Colonic mucosa (tissue), 4 donors: ENCODE results near the gene CLEC2A. TPM values are rescaled to one million over a fixed set of nuclear protein-coding genes. Genes with fewer than 3 reads are reported as not detected.
"Not testable (repeated sequence)": the region's sequence is repeated elsewhere in the genome, so short reads cannot be mapped to it uniquely, and the experiment has no call there.

Experiments used
- DNase-seq: peaks from one replicate; pipeline ENCODE4 v3.0.0-alpha.2; 2020
- H3K27ac ChIP-seq: fragments of 200-600 bp; one replicate; pipeline ENCODE4 v1.8.0; 2021
- H3K27me3 ChIP-seq: fragments of 200-600 bp; one replicate; pipeline ENCODE4 v1.8.0; 2021
- H3K36me3 ChIP-seq: fragments of 200-600 bp; one replicate; pipeline ENCODE4 v1.8.0; 2021
- H3K4me1 ChIP-seq: fragments of 200-600 bp; one replicate; pipeline ENCODE4 v1.8.0; 2021; ENCODE audit warnings: mild to moderate bottlenecking
- H3K4me3 ChIP-seq: fragments of 200-600 bp; one replicate; pipeline ENCODE4 v1.8.0; 2021
- H3K9ac ChIP-seq, 2 donors: one replicate each; pipeline ENCODE4 v1.7.0; 2013; ENCODE audit warnings: control low read depth in 2 of 2, low read depth in 2 of 2, low read length in 2 of 2
- H3K9me3 ChIP-seq: fragments of 200-600 bp; one replicate; pipeline ENCODE4 v1.8.0; 2021
- intact Hi-C: fragments of 100-400 bp; cut with DNase I; formaldehyde crosslinking; loops from one replicate; pipeline ENCODE4 v1.14.1; 2022
- total RNA-seq, 2 donors: library from RNA; stranded (reverse); fragmentation: NEBNext Ultra II Directional in 1 of 2; extraction: Animal tissue kit (Norgen Biotek cat#: 25700) in 1 of 2; gene quantifications; one replicate each; pipeline ENCODE4 v1.2.1, GENCODE V29; 2021
- TF ChIP-seq, protein P1 (sequence below): fragments of 200-600 bp; IDR thresholded peaks from one replicate; pipeline ENCODE4 v1.8.0; 2022; ENCODE audit warnings: antibody characterized with exemption, mild to moderate bottlenecking
- donor health status: healthy.
- donor health status: DM: no; HTN: no; CAD: no.
- donor health status: DM: no; HTN: no; CAD: no.

Gene CLEC2A
- total RNA-seq, 2 donors from 2014 or later = not detected

DNA sequence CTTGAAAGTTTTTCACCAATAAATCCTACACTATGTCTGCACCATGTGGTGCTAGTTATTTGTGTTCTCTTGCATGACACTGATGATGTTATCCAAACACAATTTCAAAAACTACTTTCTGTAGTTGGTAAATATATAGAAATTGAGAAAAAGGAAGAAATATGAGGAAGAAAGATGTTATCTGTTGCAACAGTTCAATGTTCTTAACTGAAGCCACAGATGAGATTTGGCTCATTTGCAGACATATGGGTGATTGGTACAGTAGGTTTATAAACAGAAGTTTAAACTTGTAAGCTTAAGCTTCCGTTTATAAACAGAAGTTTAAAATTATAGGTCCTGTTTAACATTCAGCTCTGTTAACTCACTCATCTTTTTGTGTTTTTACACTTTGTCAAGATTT, 39.0 kb upstream of the CLEC2A start, which contains the start of gene CLEC12A:
Gene CLEC12A (plus strand): TSS at position 229 of the 400 bp plus-strand sequence. CDS start 188 bp downstream, outside the sequence.
- Histone ChIP-seq H3K27ac (no peak within 1 kb of the TSS), H3K4me3 (no peak within 1 kb of the TSS), H3K9me3 (no peaks in the 10 kb centered on the region), H3K9ac (no peak within 1 kb of the TSS), H3K27me3 (no peaks in the 10 kb centered on the region), H3K4me1 (no peaks in the 10 kb centered on the region), H3K36me3 (no peaks in the 10 kb centered on the region)
- TF ChIP-seq, protein P1, sequence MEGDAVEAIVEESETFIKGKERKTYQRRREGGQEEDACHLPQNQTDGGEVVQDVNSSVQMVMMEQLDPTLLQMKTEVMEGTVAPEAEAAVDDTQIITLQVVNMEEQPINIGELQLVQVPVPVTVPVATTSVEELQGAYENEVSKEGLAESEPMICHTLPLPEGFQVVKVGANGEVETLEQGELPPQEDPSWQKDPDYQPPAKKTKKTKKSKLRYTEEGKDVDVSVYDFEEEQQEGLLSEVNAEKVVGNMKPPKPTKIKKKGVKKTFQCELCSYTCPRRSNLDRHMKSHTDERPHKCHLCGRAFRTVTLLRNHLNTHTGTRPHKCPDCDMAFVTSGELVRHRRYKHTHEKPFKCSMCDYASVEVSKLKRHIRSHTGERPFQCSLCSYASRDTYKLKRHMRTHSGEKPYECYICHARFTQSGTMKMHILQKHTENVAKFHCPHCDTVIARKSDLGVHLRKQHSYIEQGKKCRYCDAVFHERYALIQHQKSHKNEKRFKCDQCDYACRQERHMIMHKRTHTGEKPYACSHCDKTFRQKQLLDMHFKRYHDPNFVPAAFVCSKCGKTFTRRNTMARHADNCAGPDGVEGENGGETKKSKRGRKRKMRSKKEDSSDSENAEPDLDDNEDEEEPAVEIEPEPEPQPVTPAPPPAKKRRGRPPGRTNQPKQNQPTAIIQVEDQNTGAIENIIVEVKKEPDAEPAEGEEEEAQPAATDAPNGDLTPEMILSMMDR = no peak
- DNase-seq = no peak
- intact Hi-C loops = no loop called here

DNA sequence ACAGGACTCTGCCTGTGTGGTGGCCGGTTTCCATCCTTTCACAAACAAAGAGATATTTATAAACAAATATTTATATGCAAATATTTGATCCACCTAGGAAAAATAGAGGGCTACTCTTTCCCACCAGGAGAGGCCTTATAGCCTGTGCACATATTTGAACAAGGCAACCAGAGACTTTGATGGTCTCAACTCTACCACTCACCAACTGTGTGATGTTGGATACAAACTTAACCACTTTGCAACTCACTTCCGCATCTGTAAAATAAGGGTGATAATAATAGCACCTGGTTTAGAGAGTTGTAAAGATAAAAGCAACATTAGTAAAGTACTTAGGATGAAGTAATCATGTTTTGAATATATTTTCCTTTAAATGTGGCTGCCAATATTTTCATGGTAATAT, 37.5 kb upstream of the CLEC2A start:
- no peak for DNase-seq
- no peaks in the 10 kb centered on the region for H3K27me3 ChIP-seq
- H3K4me1 ChIP-seq = no peaks in the 10 kb centered on the region
- no peak overlapping the region for H3K27ac ChIP-seq
- intact Hi-C loops = no loop called here
- no peak overlapping the region for H3K9ac ChIP-seq
- H3K36me3 ChIP-seq = no peaks in the 10 kb centered on the region
- no peak overlapping the region for H3K4me3 ChIP-seq
- no peaks in the 10 kb centered on the region for H3K9me3 ChIP-seq
- TF ChIP-seq, protein P1 = no peak

DNA sequence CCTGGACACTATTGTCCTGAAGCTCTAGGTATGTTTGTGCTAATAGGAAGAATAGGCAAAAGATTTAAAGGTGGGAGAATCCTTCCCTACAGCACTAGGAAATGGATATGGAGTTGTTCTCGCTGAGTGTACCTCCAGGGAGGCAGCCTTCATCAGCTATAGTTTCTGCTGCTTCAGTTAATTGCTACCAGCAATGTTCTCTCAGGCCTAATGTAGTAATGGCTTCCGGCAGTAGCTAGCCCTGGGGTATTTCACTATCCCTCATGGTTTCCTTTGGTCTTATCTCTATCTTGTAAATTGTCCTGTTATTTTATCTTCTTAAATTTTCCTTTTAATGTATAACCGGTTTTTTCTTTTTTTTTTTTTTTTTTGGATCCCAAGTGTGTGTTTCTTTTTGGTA, 29.7 kb upstream of the CLEC2A start:
- no peak for DNase-seq
- H3K9me3 ChIP-seq = no peaks in the 10 kb centered on the region
- no peak overlapping the region for H3K4me3 ChIP-seq
- TF ChIP-seq, protein P1 = no peak
- no peaks in the 10 kb centered on the region for H3K36me3 ChIP-seq
- H3K27me3 ChIP-seq = no peaks in the 10 kb centered on the region
- H3K4me1 ChIP-seq = no peaks in the 10 kb centered on the region
- intact Hi-C loops = no loop called here
- H3K9ac ChIP-seq = no peak overlapping the region
- no peak overlapping the region for H3K27ac ChIP-seq

DNA sequence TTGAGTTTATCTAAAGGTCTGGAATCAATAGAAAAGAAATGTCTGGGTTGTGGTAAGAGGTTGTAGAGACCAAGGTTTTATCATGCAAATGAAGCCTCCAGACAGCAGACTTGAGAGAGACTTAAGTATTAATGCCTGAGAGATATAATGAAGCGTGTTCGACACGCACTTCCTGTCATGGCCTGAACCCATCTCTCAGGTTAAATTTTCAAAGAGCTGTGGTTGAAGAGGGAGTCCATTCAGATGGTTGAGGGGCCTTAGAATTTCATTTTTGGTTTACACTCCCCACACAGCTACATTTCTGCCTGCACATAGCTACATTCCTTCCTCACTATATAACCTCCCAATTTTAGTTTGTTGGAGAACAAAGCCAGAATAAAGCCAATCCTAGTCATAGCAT, 28.9 kb upstream of the CLEC2A start:
- intact Hi-C loops = no loop called here
- Histone ChIP-seq H3K4me3 (no peak overlapping the region), H3K4me1 (no peaks in the 10 kb centered on the region), H3K9ac (no peak overlapping the region), H3K36me3 (no peaks in the 10 kb centered on the region), H3K27ac (no peak overlapping the region), H3K9me3 (no peaks in the 10 kb centered on the region), H3K27me3 (no peaks in the 10 kb centered on the region)
- TF ChIP-seq, protein P1 = no peak
- DNase-seq = no peak

DNA sequence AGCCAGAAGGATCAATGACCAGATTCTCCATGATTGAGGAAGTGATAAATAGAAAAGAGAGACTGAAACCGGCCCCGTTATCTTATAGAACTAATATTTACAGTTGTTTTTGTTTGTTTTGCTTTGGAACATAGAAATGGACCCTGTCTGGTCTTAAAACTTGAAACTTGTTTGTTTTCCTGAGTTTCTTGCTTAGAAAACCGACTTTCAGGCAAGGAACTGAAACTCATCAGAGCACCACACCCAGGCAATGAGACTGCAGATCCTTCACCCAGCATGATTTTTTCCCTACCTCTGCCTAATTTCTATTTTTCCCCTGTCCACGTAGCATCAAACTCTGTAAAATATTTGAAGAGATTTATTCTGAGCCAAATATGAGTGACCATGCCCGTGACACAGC, 28.4 kb upstream of the CLEC2A start:
- H3K9me3 ChIP-seq = no peaks in the 10 kb centered on the region
- H3K9ac ChIP-seq = no peak overlapping the region
- TF ChIP-seq, protein P1 = no peak
- H3K4me3 ChIP-seq = no peak overlapping the region
- no peaks in the 10 kb centered on the region for H3K4me1 ChIP-seq
- no peaks in the 10 kb centered on the region for H3K27me3 ChIP-seq
- H3K27ac ChIP-seq = no peak overlapping the region
- intact Hi-C loops = no loop called here
- no peak for DNase-seq
- no peaks in the 10 kb centered on the region for H3K36me3 ChIP-seq

DNA sequence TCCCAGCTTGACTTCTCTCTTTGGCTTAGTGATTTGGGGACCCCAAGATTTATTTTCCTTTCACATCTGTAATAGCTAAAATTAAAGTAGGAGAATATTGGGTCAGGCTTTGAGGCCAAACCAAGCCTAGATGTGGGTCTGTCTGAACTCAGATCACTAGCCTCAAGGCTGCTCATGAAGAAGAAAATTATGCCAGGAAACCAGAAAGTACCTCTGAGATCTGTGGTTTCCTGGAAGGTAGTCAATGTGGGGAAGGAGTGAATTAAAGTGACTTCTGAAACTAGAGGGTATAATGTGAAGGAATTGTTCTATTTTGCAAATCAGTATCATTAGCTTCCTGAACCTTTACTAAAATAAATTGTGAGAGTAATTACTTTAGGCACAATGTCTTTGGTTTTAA, 25.7 kb upstream of the CLEC2A start:
- Histone ChIP-seq H3K9ac (no peak overlapping the region), H3K4me1 (no peaks in the 10 kb centered on the region), H3K27ac (no peak overlapping the region), H3K36me3 (no peaks in the 10 kb centered on the region), H3K27me3 (no peaks in the 10 kb centered on the region), H3K9me3 (no peaks in the 10 kb centered on the region), H3K4me3 (no peak overlapping the region)
- TF ChIP-seq, protein P1 = no peak
- intact Hi-C loops = no loop called here
- DNase-seq = no peak

DNA sequence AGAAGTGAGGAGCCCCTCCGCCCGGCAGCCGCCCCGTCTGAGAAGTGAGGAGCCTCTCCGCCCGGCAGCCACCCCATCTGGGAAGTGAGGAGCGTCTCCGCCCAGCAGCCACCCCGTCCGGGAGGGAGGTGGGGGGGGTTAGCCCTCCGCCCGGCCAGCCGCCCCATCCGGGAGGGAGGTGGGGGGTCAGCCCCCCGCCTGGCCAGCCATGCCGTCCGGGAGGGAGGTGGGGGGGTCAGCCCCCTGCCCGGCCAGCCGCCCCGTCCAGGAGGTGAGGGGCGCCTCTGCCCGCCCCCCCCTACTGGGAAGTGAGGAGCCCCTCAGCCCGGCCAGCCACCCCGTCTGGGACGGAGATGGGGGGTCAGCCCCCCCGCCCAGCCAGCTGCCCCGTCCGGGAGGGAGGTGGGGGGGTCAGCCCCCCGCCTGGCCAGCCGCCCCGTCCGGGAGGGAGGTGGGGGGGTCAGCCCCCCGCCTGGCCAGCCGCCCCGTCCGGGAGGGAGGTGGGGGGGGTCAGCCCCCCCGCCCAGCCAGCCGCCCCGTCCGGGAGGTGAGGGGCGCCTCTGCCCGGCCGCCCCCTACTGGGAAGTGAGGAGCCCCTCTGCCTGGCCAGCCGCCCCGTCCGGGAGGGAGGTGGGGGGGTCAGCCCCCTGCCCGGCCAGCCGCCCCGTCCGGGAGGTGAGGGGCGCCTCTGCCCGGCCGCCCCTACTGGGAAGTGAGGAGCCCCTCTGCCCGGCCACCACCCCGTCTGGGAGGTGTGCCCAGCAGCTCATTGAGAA, 21.0 kb upstream of the CLEC2A start:
- intact Hi-C loops, H3K4me3 ChIP-seq, H3K4me1 ChIP-seq, H3K9me3 ChIP-seq, H3K27ac ChIP-seq, DNase-seq, H3K27me3 ChIP-seq, H3K9ac ChIP-seq, H3K36me3 ChIP-seq: not testable (repeated sequence)
